Retinal pigment epithelial cell (primary cell): Measurements from ENCODE around the gene ADAMTS5.

Experiments used
- DNase-seq: peaks from one replicate; pipeline ENCODE4 v3.0.0-alpha.2; 2010; ENCODE audit warnings: low read depth
- H3K4me3 ChIP-seq: 2 replicates; pipeline ENCODE4 v1.5.1; 2011; ENCODE audit warnings: mild to moderate bottlenecking, low read length, control low read depth, moderate library complexity
- CTCF ChIP-seq: conservative IDR thresholded peaks from 2 replicates; pipeline ENCODE4 v1.5.1; 2011; ENCODE audit warnings: low read depth, low read length, control low read depth, inconsistent platforms

The ADAMTS5 gene

GRCh38 chr21:26935977-26936376 is 30.9 kb downstream of the ADAMTS5 start:
- no peak for DNase-seq
- H3K4me3 ChIP-seq = no peak overlapping the region
- TF ChIP-seq CTCF = no peak

GRCh38 chr21:26934383-26934782 is 32.5 kb downstream of the ADAMTS5 start:
- no peak for DNase-seq
- TF ChIP-seq CTCF = no peak
- H3K4me3 ChIP-seq = no peak overlapping the region

GRCh38 chr21:26933448-26933847 is 33.4 kb downstream of the ADAMTS5 start:
- no peak overlapping the region for H3K4me3 ChIP-seq
- peak; percentile 58 for DNase-seq
- no peak for TF ChIP-seq CTCF

- DNase-seq = no peak
- no peak for TF ChIP-seq CTCF
- no peak overlapping the region for H3K4me3 ChIP-seq
Measured at GRCh38 chr21:26925636-26926035, 41.3 kb downstream of the ADAMTS5 start.

GRCh38 chr21:26925122-26925521 is 41.8 kb downstream of the ADAMTS5 start:
- DNase-seq = no peak
- no peak for TF ChIP-seq CTCF
- H3K4me3 ChIP-seq = no peak overlapping the region

GRCh38 chr21:26923986-26924385 is 42.9 kb downstream of the ADAMTS5 start:
- TF ChIP-seq CTCF = no peak
- no peak overlapping the region for H3K4me3 ChIP-seq
- DNase-seq = no peak

GRCh38 chr21:26920055-26920454 is 46.8 kb downstream of the ADAMTS5 start:
- DNase-seq = no peak
- no peak for TF ChIP-seq CTCF
- H3K4me3 ChIP-seq = no peak overlapping the region
